Vagina (tissue), 2 donors: Measurements from ENCODE around the gene MT1M.

Source experiments
- CTCF ChIP-seq, 3 experiments: fragments of 450-650 bp in 2 of 3; fragments of 200-600 bp in 1 of 3; sonication (generic) in 1 of 3; IDR thresholded peaks; one replicate each; pipeline ENCODE4 v1.5.1; 2017 to 2019; ENCODE audit warnings: antibody characterized with exemption in 3 of 3, mild to moderate bottlenecking in 2 of 3, moderate library complexity in 2 of 3
- POLR2A ChIP-seq, 2 donors: fragments of 450-650 bp; IDR thresholded peaks; one replicate each; pipeline ENCODE4 v1.6.1; 2017; ENCODE audit warnings: antibody characterized with exemption in 2 of 2, mild to moderate bottlenecking in 2 of 2, moderate library complexity in 2 of 2

GRCh38 chr16:56664506-56664905 lies 32.0 kb downstream of the MT1M start:
- TF ChIP-seq CTCF (IDR thresholded peaks at IDR 0.05) (no peak), POLR2A (IDR thresholded peaks at IDR 0.05) (no peak)
